HEK293 (cell line): ENCODE measurements around the gene SERINC2.

Experiments
- CTCF ChIP-seq: fragments of 450-650 bp; formaldehyde crosslinking; IDR thresholded peaks from 2 replicates; pipeline ENCODE4 v1.5.1; 2016; ENCODE audit warnings: missing biosample characterization, missing genetic modification characterization
- RBAK ChIP-seq: fragments of 450-650 bp; formaldehyde crosslinking; IDR thresholded peaks from 2 replicates; pipeline ENCODE4 v1.5.1; 2016; ENCODE audit warnings: missing biosample characterization, missing genetic modification characterization
- TCF7L2 ChIP-seq: IDR thresholded peaks from 2 replicates; pipeline ENCODE4 v1.6.1; 2011; ENCODE audit warnings: low read depth, mild to moderate bottlenecking, inconsistent platforms, low read length, moderate library complexity, borderline replicate concordance
- WT1 ChIP-seq: fragments of 450-650 bp; formaldehyde crosslinking; IDR thresholded peaks from 2 replicates; pipeline ENCODE4 v1.5.1; 2016; ENCODE audit warnings: missing biosample characterization, missing genetic modification characterization
- ZNF426 ChIP-seq: fragments of 450-650 bp; formaldehyde crosslinking; IDR thresholded peaks from 2 replicates; pipeline ENCODE4 v1.5.1; 2017; ENCODE audit warnings: missing biosample characterization, missing genetic modification characterization, mild to moderate bottlenecking, inconsistent platforms, moderate library complexity
- ZNF561 ChIP-seq: fragments of 450-650 bp; IDR thresholded peaks from 2 replicates; pipeline ENCODE4 v1.5.1; 2018; ENCODE audit warnings: missing biosample characterization, missing genetic modification characterization, borderline replicate concordance
- ZNF658 ChIP-seq: fragments of 450-650 bp; formaldehyde crosslinking; IDR thresholded peaks from 2 replicates; pipeline ENCODE4; 2016; ENCODE audit warnings: missing biosample characterization, missing genetic modification characterization
- ZNF776 ChIP-seq: fragments of 450-650 bp; formaldehyde crosslinking; IDR thresholded peaks from 2 replicates; pipeline ENCODE4 v1.5.0; 2017; ENCODE audit warnings: missing biosample characterization, missing genetic modification characterization, borderline replicate concordance

DNA sequence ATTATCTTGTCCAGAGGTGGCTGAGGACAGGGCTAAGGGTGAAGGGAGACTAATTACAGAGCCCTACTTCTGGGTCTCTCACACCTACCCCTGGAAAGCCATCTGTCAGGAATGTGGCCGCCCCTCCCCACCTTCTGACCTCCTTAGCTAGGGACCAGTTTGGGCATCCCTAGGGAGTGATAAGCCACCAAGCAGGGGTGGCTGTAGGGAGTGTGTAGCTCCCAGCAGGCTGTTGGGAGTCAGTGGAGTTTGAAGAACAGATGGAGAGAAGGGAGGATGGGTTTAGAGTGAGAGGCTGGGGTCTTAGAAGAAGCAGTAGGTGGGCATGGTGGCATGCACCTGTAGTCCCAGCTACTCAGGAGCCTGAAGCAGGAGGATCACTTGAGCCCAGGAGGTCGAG lies 808 bp upstream of the SERINC2 start:
- TF ChIP-seq CTCF (no peak), RBAK (tag by site-specific recombination) (no peak), ZNF426 (no peak), ZNF561 (no peak), TCF7L2 (no peak), ZNF776 (tag by site-specific recombination) (no peak), WT1 (tag by site-specific recombination) (peak; percentile 55), ZNF658 (tag by site-specific recombination) (no peak)
